H1 (cell line): ENCODE measurements around the gene WDR5.

Source experiments
- CHD1 ChIP-seq: IDR thresholded peaks from 2 replicates; pipeline ENCODE4 v1.6.1; 2012; ENCODE audit warnings: low read depth, low read length, improper control_type of control experiment
- CHD2 ChIP-seq: IDR thresholded peaks from 2 replicates; pipeline ENCODE4 v1.6.1; 2012; ENCODE audit warnings: low read length, improper control_type of control experiment
- EGR1 ChIP-seq: IDR thresholded peaks from 2 replicates; pipeline ENCODE4 v1.6.1; 2011; ENCODE audit warnings: low read depth, low read length, borderline replicate concordance
- EZH2 ChIP-seq: fragments of 200-600 bp; sonication (generic); IDR thresholded peaks from 2 replicates; pipeline ENCODE4 v1.7.1; 2012; ENCODE audit warnings: low read depth, mild to moderate bottlenecking, moderate library complexity, low read length, inconsistent platforms; ENCODE audit not compliant: severe bottlenecking
- JUND ChIP-seq: IDR thresholded peaks from 2 replicates; pipeline ENCODE4 v1.6.1; 2011; ENCODE audit warnings: mild to moderate bottlenecking, improper control_type of control experiment, low read length
- KDM1A ChIP-seq: fragments of 200-600, 300-600 bp; sonication (generic); IDR thresholded peaks from 2 replicates; pipeline ENCODE4 v1.7.1; 2016; ENCODE audit warnings: mild to moderate bottlenecking, low read length, borderline replicate concordance
- POLR2A ChIP-seq, 2 experiments: IDR thresholded peaks; 1 replicate in 1 of 2; 2 replicates in 1 of 2; pipeline ENCODE4 v1.6.1; 2011; ENCODE audit warnings: low read depth in 2 of 2, low read length in 2 of 2, mild to moderate bottlenecking in 2 of 2; ENCODE audit errors: control extremely low read depth in 1 of 2
- RAD21 ChIP-seq, 2 experiments: IDR thresholded peaks in 1 of 2; conservative IDR thresholded peaks in 1 of 2; 2 replicates each; pipeline ENCODE4 v1.6.1; 2011; ENCODE audit warnings: low read depth in 2 of 2, low read length in 2 of 2, improper control_type of control experiment in 1 of 2, inconsistent platforms in 1 of 2, mild to moderate bottlenecking in 1 of 2, moderate library complexity in 1 of 2
- YY1 ChIP-seq: IDR thresholded peaks from 2 replicates; pipeline ENCODE4 v1.6.1; 2011; ENCODE audit warnings: low read depth, mild to moderate bottlenecking, low read length
- ZNF274 ChIP-seq: IDR thresholded peaks from 2 replicates; pipeline ENCODE4 v1.7.0; 2012; ENCODE audit warnings: low read length, borderline replicate concordance; ENCODE audit errors: extremely low read depth
- TF ChIP-seq, protein P1 (sequence below), 3 experiments: IDR thresholded peaks; 1 replicate in 2 of 3; 2 replicates in 1 of 3; pipeline versions ENCODE4 v1.5.1 to v1.6.1; 2011; ENCODE audit warnings: low read length in 3 of 3, mild to moderate bottlenecking in 3 of 3, inconsistent platforms in 2 of 3, low read depth in 1 of 3, moderate library complexity in 1 of 3; ENCODE audit not compliant: insufficient read depth in 1 of 3; ENCODE audit errors: control extremely low read depth in 1 of 3
- TF ChIP-seq, protein P2 (sequence below): IDR thresholded peaks from 2 replicates; pipeline ENCODE4 v1.6.1; 2012; ENCODE audit warnings: inconsistent platforms

DNA sequence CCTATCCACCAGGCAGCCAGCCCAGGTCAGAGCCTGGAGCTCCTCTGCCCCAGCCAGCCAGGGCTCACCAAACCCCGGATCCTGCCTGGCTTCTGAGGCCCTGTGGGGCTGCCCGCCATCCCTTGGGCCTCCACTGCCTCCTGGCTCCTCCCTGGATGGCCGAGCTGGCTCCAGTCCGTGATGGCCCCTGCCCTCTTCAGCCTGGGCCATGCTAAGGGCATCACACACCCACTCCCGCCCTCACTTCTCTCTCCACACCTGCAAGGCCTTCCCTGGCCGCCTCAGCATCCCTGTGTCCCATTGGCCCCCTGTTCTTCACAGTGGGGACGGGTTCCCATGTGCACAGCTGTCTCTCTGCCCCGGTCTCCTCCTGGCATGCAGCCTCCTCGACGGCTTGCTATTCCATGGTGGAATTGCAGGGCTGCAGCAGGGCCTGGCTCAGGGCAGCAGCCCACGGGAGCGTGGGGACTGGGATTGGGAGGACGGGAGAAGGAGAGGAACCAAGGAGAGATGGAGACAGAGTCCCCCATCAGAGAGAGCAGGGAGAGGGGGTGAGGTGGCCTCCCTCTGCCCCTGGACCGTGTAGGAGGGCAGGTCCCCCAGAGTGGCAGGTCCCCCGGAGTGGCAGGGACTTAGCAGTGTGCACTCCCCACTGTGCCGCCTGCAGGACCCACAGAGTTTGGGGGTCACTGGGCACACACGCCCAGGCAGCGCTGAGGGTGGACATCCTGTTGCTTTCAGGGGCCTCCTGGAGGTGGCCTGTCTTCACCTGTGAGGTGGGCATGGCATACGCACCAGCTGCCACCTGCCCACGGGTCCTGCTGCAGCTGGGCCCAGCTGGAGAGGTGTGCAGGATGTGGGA, 45.1 kb downstream of the WDR5 start:
- TF ChIP-seq CHD2 (no peak), RAD21 (IDR thresholded peaks at IDR 0.05 in 1 of 2, conservative IDR thresholded peaks at IDR 0.05 in 1 of 2; ENCODE audit: low read depth in 2 of 2, low read length in 2 of 2) (no peak), POLR2A (IDR thresholded peaks at IDR 0.05; ENCODE audit: control extremely low read depth in 1 of 2, low read depth in 2 of 2, low read length in 2 of 2) (no peak), KDM1A (no peak), JUND (no peak), EGR1 (no peak), YY1 (no peak), EZH2 (no peak), ZNF274 (no peak), CHD1 (no peak)
- TF ChIP-seq, protein P1, sequence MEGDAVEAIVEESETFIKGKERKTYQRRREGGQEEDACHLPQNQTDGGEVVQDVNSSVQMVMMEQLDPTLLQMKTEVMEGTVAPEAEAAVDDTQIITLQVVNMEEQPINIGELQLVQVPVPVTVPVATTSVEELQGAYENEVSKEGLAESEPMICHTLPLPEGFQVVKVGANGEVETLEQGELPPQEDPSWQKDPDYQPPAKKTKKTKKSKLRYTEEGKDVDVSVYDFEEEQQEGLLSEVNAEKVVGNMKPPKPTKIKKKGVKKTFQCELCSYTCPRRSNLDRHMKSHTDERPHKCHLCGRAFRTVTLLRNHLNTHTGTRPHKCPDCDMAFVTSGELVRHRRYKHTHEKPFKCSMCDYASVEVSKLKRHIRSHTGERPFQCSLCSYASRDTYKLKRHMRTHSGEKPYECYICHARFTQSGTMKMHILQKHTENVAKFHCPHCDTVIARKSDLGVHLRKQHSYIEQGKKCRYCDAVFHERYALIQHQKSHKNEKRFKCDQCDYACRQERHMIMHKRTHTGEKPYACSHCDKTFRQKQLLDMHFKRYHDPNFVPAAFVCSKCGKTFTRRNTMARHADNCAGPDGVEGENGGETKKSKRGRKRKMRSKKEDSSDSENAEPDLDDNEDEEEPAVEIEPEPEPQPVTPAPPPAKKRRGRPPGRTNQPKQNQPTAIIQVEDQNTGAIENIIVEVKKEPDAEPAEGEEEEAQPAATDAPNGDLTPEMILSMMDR (IDR thresholded peaks at IDR 0.05; ENCODE audit: control extremely low read depth in 1 of 3, insufficient read depth in 1 of 3, low read depth in 1 of 3, low read length in 3 of 3), result no peak
- TF ChIP-seq, protein P2, sequence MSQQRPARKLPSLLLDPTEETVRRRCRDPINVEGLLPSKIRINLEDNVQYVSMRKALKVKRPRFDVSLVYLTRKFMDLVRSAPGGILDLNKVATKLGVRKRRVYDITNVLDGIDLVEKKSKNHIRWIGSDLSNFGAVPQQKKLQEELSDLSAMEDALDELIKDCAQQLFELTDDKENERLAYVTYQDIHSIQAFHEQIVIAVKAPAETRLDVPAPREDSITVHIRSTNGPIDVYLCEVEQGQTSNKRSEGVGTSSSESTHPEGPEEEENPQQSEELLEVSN, result no peak
